ENCODE measurements around the gene TPRG1.

The TPRG1 gene

GRCh38 chr3:189233225-189233858 lies 61.6 kb downstream of the TPRG1 start:
- no peak for DNase-seq

GRCh38 chr3:189235214-189235613 lies 63.4 kb downstream of the TPRG1 start:
- DNase-seq = no peak

GRCh38 chr3:189236352-189236751 lies 64.6 kb downstream of the TPRG1 start:
- DNase-seq = no peak

- DNase-seq = no peak
Observed at GRCh38 chr3:189237526-189237925, 65.8 kb downstream of the TPRG1 start.

GRCh38 chr3:189238071-189238470 lies 66.3 kb downstream of the TPRG1 start:
- DNase-seq = no peak

GRCh38 chr3:189239616-189240015 lies 67.8 kb downstream of the TPRG1 start:
- no peak for DNase-seq

- no peak for DNase-seq
Observed at GRCh38 chr3:189249987-189250386, 78.2 kb downstream of the TPRG1 start.

GRCh38 chr3:189258261-189258660 lies 86.5 kb downstream of the TPRG1 start:
- DNase-seq = no peak

GRCh38 chr3:189260556-189261493 lies 89.1 kb downstream of the TPRG1 start:
- no peak for DNase-seq

GRCh38 chr3:189262746-189263145 lies 91.0 kb downstream of the TPRG1 start:
- no peak for DNase-seq

GRCh38 chr3:189267981-189268613 lies 96.3 kb downstream of the TPRG1 start:
- DNase-seq = peak; percentile 11

GRCh38 chr3:189269365-189269764 lies 97.6 kb downstream of the TPRG1 start:
- no peak for DNase-seq

GRCh38 chr3:189270248-189270832 lies 98.6 kb downstream of the TPRG1 start:
- peak; percentile 62 for DNase-seq

GRCh38 chr3:189272500-189273119 lies 100.8 kb downstream of the TPRG1 start:
- no peak for DNase-seq

GRCh38 chr3:189273736-189274135 lies 102.0 kb downstream of the TPRG1 start:
- DNase-seq = no peak

GRCh38 chr3:189275182-189275581 lies 103.4 kb downstream of the TPRG1 start:
- DNase-seq = no peak

GRCh38 chr3:189275852-189276251 lies 104.1 kb downstream of the TPRG1 start:
- no peak for DNase-seq

GRCh38 chr3:189276444-189277219 lies 104.9 kb downstream of the TPRG1 start:
- DNase-seq = peak; percentile 38

GRCh38 chr3:189277711-189278110 lies 105.9 kb downstream of the TPRG1 start:
- no peak for DNase-seq

GRCh38 chr3:189278221-189278620 lies 106.5 kb downstream of the TPRG1 start:
- DNase-seq = no peak

- no peak for DNase-seq
Observed at GRCh38 chr3:189282189-189282588, 110.4 kb downstream of the TPRG1 start.

- DNase-seq = no peak
Observed at GRCh38 chr3:189282741-189283140, 111.0 kb downstream of the TPRG1 start.
